Right renal pelvis (tissue), 4 donors: ENCODE results near the gene PATZ1. TPM values are rescaled to one million over a fixed set of nuclear protein-coding genes. Genes with fewer than 3 reads are reported as not detected.
A peak's percentile ranks its signal among the peaks of the same experiment; 100 is the strongest.
"Not testable (repeated sequence)": the region's sequence is repeated elsewhere in the genome, so short reads cannot be mapped to it uniquely, and the experiment has no call there.

Experiments
- DNase-seq, 4 donors: peaks; one replicate each; pipeline ENCODE4 v3.0.0-alpha.2; 2013; ENCODE audit warnings: low read depth in 4 of 4, low spot score in 3 of 4, missing footprints in 1 of 4
- polyA plus RNA-seq, 4 donors: library from polyadenylated mRNA; unstranded; fragments of 120-200 nt; gene quantifications; one replicate each; pipeline ENCODE4 v1.2.1, GENCODE V29; 2013; ENCODE audit not compliant: insufficient read length in 4 of 4

PATZ1 gene
- polyA plus RNA-seq, 4 donors: 74.4 to 82.5 (median 77.8) TPM

DNA sequence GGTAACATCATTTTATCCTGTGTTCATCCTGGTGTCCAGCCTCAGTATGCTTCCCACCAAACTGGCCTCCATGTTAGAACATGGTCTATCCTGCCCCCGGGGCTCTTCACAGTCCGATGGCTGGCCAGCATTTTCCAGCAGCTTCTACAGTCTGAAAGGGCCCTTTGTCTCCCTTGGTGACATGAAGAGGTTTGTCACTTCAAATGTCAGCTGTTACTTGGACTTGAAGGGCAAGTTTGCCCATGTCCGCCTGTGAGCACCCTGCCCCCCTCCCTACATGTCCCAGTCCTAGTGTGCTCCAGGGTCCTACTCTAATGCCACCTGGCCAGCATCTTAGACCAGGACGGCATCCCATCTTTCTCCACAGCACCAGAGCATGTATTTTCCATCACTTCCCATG lies 24.7 kb downstream of the PATZ1 start:
- DNase-seq: no peak

GRCh38 chr22:31314220-31314619 lies 31.9 kb downstream of the PATZ1 start:
- not testable (repeated sequence) for DNase-seq

DNA sequence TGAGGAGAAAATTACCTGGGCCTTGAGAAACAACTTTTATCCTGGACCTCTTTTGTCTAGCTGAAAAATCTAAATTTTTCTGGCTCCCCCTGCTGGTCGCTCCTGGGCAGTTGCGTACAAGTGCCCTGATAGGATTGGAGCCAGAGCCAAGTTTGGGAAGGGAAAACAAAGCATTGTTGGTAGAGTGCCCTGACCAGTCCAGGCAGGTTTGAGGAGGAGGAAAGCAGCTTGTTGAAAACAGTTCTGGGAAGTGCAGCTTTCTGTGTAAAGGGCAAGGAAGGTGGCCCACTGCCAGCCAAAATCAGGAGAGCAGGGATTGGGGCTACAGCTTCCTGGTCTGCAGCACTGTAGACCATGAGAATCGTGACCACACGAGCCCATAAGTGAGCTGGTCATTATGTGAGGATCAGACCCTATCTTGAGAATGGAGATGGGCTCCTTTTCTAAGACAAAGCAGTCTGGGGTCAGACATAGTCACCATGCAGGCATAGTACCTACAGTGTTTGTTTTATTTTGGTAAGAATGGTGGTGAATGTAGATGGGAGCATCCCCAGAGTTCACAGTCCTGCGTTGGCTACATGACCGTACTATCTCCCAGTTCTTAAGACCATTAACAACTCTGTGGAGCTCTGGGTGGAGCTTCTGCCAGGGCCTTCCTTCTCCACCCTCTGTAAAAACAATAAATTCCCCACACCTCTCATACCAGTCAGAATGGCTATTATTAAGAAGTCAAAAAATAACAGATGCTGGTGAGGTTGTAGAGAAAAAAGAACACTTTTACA lies 32.6 kb downstream of the PATZ1 start:
- DNase-seq: peak; percentile 55 to 68 (median 57)

DNA sequence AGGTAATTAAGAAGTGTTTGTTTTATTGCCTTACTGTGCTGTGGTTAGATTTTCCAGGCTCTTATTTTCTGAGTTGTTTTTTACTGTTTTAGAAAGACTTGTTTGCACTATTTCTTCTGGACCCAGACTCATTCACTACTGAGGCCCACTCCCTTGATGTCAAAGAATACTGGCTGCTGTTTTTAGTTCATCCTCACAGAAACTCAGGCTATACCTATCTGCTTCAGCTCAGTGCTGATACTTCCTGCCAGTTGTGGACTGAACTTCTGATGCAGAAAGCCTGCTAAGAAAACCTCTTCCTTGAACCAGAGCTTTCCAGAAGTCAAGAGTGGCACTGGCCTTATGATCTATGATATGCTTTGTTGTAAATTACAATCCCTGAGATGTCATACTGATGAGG lies 38.0 kb downstream of the PATZ1 start:
- DNase-seq: no peak

GRCh38 chr22:31305194-31305593 lies 41.0 kb downstream of the PATZ1 start:
- no peak for DNase-seq

DNA sequence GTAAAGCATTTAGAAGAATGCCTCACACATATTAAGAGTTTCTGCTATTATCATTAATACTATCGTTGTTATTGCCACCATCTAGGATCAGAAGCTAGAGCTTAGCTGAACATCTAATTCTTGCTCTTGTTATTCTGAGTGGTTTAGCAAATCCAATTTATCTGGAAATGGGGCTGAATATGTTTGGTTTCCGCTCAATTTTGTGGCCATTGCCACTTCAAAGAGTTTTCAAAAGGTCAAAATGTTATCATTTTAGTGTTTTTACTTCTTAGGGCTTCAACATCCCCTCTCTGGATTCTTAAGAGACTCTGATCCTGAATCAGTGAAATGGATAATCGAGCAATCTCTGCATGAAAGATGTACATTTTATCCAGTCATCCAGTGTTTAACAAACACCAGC lies 43.6 kb downstream of the PATZ1 start:
- DNase-seq: no peak

DNA sequence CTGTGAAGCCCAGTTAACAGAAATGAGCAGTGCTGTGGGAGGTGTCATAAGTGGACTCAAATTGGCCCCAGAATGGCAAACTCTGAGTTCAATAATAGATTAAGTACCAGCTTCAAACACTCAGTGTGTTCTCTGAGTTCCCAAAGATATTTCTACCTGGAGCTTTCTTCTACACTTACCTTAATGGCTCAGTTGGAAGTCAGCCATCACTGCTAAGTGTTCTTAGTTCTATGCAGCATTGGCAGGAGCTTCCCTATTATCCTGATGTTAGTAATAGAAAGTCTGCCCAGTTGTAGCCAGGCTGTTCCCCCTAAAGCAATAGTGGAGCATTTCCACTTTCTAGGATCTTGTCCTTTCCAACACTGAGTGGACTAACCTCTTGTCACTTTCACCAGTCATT lies 44.1 kb downstream of the PATZ1 start:
- no peak for DNase-seq

DNA sequence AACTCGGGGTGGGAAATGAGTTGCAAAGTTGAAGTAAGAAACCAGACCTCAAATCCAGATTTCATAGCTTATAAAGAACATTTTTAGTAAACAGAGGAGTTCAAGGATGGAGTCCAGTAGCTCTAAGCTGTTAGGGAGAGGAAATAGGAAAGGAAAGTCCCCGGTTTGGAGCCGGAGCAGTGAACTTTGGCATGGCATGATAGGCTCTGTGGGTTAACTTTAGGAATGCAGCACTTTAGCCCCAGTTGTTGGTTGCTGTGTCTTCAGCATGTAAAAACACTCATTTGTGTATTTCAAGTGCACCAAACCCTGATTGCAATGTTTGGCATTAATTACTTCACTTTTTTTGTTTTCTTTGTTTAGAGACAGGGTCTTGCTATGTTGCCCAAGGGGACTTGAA lies 45.2 kb downstream of the PATZ1 start:
- DNase-seq: no peak

DNA sequence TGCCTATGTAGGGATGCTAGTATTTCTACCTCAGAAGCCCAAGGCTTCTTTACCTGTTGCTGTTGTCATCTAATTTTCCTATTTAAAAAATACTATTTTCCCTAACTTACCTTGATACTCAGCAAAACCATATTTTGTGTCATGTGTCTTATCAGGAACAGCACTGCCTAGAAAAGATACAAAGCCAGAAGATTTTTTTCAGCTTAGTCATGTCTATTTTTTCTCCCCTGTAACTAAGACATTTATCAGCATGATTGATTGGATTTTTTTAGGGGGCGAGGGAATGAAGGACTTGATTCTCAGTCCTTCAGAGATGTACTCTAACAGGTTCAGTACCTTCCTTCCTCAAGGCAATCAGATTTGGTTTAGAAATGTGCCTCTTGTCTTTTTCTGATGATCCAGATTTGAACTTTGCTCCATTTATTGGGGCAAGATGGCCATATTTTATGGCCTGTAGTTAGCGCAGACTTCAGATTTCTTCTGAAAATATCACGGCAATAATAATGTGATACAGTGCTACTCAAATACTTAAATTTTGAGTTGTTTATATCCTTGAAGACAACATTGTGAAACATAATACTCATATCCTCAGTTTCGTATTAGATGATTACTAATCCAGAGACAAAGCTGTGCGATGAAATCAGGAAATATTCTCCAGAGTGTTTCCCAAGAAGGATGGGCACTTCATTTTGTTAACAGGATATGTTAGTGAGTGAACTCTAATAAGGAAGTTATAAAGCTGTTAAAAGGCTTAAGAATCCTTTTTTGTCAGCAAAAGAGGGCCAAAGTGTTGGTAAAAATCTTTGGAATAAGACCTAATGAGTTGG lies 50.1 kb downstream of the PATZ1 start:
- DNase-seq: no peak

DNA sequence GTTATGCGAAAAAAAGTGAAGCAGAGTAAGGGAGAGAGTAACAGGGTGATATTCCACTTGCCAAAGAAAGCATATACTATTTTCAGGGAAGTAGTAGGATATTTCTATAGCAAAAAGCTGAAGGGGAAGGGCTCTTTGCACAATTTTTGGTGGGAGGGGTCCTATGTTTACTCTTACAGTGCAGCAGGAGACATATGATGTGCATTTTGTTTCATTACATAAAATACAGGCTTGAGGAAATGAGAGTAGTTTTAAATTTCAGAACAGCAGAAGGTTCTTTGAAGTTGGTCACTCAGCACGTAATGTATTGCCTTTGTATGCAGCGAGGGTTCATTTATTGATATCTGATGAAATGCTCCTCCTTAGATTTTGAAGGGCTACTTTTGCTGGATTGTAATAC lies 50.8 kb downstream of the PATZ1 start:
- DNase-seq: no peak

DNA sequence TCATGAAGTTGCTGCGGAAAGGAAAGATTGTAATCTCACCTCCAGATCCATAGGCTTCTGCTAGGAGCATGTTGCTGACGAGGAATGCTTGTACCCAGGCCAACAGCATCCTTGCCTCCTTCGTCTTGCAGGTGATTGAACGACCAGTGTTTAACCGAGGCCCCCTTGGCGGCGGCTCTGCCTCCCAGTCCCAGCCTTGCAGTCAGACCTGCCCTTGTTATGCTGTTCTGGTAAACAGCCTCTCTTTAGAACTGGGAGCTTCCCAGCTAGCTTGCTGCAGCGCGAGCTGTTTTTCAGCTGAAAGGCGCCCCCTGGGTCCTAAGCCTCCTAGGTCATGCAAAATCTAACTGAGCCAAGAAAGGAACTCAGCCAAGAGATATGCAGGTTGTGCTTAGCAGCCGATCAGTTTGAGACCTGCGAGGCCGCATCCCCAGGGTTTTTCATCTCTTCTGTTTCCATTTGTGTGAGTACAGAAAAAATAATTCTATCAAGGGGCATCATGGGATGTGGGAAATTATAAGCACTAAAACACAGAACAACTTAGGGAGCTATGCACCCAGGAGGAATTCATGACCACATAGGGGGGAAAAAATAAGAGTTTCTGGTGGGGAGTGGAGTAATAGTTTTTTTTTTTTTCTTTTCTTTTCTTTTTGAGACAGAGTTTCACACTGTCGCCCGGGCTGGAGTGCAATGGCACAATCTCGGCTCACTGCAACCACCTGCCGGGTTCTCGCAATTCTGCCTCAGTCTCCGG lies 53.7 kb downstream of the PATZ1 start, which contains the start of gene PIK3IP1:
Gene PIK3IP1, minus strand, starts transcription at position 253 of the 754 bp plus-strand sequence. Its CDS starts 144 bp downstream, at position 109.
- DNase-seq: peak in 3 of 4 donors; percentile 75 to 80 (median 76)

DNA sequence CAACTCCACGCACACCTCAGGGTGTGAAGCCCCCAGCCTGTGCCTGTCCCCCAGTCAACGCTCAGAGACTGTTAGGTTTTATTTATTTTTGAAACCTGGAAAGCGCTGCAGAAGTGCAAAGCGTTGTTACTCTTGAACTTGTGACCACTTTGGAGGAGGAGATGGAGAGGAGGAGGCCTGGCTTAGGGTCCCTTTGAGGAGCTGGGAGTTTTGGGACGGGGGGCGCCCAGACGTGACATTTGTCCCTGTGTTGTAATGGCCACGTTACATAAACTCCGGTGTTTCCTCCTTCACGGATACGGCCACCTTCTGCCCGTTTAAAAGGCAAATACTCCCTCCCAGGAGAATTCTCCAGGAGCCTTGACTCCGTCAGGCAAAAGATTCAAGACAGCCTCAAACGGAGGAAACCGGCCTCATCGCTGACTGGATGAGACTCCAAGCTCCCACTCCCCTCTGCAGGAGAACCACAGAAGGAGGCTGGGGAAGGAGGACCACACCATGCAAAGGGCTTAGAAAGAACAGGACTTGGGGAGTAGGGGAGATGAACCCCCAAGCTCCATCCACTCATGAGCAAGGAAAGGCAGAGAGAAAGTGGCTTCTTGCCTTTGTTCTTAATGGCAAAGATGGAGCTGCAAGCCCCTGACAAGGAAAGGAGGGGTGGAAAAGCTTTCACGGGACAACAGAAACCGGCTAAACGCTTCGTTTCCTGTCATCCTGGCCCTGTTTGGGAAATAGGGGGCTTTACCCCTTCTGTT lies 54.5 kb downstream of the PATZ1 start:
- DNase-seq: no peak

- DNase-seq: peak in 3 of 4 donors; percentile 75 to 84 (median 80)
These were observed 55.4 kb downstream of the PATZ1 start for GRCh38 chr22:31290494-31291471.

- DNase-seq: no peak
These were observed 56.8 kb downstream of the PATZ1 start for GRCh38 chr22:31289344-31289743.

DNA sequence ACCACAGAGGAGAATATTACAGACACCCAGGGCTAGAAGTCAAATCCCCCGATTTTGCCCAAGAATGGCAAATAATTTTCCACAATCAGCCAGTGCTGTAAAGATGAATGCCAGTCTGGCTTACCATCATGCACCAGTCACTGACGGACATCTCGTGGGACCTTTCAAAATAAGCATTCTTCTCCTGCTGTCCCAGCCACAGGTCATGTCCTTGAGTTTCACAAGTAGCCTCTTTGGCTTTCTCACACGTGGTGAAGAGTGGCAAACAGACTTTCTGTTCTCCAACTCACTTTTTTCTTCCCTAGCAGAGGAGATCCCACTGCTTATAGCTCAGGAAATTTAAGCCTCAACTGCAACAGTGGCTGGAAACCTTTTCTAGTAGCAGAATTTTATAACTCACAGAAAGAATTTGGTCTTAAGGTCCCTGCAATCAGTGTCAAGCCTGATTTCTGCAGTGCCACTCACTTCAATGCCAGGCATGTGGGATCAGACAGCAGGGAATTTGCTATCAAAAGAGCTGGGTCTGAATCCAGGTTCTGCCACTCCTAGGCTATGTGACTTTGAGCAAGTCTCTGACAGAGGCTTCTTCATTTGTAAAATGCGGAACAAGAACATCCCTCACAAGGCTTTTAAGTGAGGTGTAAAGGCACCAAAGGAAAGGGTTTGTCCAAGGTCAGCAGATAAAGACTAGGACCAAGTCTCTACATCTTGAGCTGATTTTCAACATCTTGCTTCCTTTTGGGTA lies 57.5 kb downstream of the PATZ1 start:
- no peak for DNase-seq

- DNase-seq: no peak
These were observed 58.2 kb downstream of the PATZ1 start for GRCh38 chr22:31287818-31288495.

DNA sequence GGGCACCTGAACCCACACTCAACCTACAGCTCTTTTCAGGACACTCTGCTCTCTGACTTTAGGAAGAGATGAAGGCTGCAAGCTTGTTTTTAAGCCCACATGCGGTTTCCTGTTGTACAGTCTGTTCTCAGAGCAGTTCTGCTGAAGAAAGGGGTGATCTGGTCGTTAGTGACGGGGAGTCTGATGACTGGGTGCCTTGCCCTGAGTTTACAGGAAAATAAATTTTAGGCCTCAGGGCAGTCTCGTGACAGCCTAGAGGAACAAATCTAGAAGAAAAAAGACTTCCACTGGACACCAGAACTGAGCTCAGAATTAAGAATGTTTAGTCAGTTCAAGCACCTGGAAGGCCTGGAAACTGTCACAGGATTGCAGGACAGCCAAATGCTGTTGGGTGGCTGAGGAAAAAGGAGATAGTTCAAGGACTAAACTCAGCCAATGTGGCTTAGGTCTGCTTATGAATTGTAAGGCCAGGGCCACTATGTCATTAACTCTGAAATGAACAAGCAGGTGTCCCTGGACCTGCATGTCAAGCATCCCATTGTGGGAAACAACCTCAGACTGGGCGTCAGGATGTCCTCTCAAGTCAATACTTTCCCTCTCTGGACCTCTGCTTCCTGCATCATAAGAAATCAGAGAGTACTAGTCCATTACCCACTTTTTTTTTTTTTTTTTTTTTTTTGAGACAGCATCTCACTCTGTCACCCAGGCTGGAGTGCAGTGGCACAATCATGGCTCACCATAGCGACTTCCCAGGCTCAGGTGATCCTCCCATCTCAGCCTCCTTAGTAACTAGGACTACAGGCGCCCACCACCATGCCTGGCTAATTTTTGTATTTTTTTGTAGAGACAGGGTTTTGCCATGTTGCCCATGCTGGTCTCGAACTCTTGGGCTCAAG lies 59.5 kb downstream of the PATZ1 start:
- DNase-seq: no peak
